HL-60/S4 treated with retinoic acid at 250 ng/mL for 4 days and 3 days (cell line): ENCODE data around the gene PHRF1.

Experiments
- in situ Hi-C: fragments of 300-500 bp; cut with MboI; formaldehyde crosslinking; loops from 2 replicates; pipeline ENCODE4 v1.7.0; 2022; ENCODE audit warnings: low sequenced_read_pairs

Gene PHRF1

DNA sequence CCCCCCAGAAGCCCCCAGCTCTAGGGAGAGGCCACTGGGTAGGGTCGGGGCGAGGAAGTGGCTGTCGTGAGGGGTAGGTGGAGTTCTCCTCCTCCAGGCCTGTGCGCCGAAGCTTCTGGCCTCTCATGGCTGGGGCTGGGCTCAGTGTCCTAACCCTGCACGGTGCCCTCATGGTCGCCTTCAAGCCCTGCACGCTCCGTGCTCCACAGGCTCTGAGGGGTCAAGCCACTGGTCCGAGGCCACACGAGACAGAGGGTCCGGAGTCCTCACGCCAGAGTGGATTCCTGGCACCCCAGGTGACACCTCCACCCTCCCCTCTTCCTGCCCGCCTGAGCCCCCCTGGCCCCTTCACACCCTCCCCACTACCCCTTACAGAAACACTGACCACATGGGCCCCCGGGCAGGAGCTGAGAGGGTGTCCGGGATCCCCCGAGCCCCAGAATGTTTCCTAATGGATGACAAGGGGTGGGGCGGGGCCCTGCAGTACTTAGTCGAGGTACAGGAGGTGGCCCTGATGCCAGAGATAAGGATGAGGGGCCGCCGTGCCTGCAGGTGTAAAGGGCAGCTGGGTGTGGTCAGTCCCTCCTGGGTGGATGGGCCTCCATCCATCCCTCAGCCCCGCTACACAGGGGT, 49.5 kb downstream of the PHRF1 start:
- in situ Hi-C loops: no loop called here

DNA sequence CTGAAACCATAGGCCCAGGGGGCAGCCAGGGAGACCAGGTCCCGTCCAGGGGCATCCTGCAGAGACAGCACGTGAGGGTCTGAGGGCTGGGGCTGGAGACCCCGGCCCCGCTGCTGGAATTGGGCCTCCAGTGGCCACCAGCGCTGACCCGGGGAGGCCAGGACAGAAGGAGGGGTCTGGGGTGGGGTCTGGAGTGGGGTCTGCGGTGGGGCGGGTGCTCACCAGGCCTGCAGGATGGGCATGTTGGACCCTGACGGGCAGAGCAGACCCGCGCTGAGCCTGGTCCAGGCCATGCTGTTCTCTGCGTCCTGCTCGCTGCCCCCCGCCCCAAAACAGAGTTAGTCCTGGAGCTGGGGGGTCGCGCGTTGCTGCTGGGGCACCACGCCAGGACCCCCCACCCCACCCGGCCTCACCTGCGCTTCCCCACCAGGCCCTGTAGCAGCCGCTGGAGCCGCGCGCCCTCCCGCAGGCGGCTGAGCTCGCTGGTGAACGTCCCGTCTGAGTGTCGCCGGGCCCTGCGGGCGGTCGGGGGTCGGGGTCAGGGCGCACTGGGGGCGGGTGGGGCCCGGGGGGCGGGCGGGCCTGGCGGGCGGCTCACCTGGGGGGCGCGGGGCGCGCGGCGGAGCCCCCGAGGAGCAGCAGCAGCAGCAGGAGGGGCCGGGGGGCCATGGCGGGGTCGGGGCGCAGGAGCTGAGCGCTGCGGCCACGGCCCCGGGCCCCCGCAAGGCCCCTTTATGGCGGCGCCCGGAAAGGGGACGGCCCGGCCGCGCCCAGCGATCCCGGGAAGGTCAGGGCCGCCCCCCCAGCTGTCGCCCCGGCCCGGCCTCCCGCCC, 50.4 kb downstream of the PHRF1 start, which contains the start of gene SCT:
Gene SCT (minus strand): TSS at position 707 of the 833 bp plus-strand sequence. CDS start 38 bp downstream, at position 669.
- in situ Hi-C loops: no loop called here

DNA sequence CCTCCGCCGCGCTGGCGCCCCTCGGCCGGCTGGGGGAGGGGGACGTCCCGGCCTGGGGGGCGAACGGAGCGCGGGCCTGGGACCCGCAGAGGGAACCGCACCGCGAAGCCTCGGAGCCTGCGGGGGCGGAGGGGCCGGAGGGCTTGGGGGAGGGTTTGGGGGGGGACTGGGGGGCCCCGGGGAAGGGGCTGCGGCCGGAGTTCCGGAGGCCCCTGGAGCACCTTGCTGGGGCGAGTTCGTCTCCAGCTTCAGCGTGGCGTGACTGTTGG, 51.0 kb downstream of the PHRF1 start:
- in situ Hi-C loops: no loop called here

DNA sequence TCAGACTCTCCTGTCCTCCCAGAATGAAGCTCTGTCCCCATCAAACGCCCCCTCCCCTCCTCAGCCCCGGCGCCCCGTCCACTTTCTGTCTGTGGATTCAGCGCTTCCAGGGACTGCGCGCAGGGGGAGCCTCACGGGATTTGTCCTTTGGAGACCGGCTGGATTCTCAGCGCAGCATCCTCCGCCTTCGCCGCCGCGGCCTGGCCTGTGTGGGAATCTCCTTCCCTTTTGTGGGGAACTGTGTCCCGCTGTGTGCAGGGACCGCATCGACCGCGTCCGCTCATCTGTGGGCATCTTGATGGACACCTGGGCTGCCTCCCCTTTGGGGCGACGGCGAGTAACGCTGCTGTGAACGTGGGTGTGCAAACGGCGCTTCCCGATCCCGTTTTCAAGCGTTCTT, 51.8 kb downstream of the PHRF1 start:
- in situ Hi-C loops: no loop called here

DNA sequence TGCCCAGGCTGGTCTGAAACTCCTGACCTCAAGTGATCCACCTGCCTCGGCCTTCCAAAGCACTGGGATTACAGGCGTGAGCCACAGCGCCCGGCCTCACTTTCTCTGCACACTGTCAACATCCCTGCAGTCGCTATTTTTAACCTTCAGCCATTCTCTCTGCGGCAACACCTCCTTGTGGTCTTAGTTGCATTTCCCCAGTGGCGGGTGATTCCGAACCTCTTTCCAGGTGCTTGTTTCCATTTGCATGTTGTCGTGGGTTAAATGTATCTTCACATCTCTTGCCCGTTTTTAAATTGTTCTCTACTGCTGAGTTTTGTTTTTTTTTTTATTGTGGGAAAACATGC, 52.9 kb downstream of the PHRF1 start:
- in situ Hi-C loops: no loop called here

DNA sequence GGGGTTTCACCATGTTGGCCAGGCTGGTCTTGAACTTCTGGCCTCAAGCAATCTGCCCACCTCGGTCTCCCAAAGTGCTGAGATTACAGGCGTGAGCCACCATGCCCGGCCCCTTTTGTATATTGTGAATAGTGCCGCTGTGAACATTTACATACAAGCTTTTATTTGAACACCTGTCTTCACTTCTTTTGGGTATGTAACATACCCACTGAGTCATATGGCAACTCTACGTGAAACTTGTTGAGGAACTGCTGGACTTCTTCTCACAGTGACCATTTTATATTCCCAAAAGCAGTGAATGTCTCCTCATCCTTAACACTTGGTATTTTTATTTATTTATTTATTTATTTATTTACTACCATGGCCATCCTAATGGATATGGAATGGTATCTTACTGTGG, 54.6 kb downstream of the PHRF1 start:
- in situ Hi-C loops: no loop called here

DNA sequence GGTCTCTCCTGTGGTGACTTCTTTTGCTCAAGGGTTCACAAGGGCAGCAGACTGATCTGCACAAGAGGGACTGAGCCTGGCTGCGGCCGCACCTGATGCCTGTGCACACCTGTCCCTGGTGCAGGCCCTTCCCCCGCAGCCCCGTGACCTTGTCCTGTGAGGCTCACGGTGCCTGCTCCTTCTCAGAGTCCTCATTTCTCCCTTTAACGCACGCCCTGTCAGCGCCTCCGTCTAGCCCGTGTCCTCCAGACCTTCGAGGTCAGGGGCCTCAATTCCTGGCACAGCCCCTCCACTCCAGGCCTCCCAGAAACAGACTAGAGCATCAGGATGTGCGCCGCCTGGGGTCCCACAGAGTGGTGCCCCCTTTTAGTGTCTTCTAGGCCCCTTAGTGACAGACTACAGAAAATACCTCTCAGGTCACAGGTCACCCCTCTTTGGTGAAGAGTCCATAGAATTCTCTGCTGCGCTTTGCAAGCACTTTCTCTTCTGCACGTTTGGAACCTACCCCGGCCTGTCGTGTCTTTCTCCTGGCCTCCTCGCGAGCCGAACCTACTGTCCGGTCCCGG, 59.8 kb downstream of the PHRF1 start:
- in situ Hi-C loops: no loop called here

DNA sequence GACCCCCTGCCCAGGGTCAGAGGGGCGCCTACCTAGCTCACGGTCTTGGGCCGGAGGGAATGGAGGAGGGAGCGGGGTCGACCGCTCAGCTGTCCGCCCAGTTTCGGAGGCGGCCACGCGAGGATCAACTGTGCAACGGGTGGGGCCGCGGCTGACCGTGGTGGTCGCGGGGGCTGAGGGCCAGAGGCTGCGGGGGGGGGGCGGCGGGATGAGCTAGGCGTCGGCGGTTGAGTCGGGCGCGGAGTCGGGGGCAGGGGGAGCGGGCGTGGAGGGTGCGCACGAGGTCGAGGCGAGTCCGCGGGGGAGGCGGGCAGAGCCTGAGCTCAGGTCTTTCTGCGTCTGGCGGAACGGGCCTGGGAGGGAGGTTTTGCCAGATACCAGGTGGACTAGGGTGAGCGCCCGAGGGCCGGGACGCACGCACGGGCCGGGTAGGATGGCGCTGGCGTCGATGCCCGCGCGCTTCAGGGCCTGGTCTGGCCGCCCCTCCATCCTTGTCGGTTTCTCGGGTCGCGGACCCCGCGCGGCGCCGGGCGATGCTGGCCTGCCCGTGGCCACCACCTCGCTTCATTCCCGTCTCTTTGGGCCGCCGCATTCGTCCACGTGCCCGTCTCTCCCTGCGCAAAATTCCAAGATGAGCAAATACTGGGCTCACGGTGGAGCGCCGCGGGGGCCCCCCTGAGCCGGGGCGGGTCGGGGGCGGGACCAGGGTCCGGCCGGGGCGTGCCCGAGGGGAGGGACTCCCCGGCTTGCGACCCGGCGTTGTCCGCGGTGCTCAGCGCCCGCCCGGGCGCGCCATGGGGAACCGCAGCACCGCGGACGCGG, 60.5 kb downstream of the PHRF1 start, which contains the start of gene DRD4:
Gene DRD4 (plus strand): TSS at position 759 of the 822 bp plus-strand sequence. CDS start 36 bp downstream, at position 795.
- in situ Hi-C loops: no loop called here

DNA sequence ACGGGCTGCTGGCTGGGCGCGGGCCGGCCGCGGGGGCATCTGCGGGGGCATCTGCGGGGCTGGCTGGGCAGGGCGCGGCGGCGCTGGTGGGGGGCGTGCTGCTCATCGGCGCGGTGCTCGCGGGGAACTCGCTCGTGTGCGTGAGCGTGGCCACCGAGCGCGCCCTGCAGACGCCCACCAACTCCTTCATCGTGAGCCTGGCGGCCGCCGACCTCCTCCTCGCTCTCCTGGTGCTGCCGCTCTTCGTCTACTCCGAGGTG, 61.0 kb downstream of the PHRF1 start:
- in situ Hi-C loops: no loop called here

DNA sequence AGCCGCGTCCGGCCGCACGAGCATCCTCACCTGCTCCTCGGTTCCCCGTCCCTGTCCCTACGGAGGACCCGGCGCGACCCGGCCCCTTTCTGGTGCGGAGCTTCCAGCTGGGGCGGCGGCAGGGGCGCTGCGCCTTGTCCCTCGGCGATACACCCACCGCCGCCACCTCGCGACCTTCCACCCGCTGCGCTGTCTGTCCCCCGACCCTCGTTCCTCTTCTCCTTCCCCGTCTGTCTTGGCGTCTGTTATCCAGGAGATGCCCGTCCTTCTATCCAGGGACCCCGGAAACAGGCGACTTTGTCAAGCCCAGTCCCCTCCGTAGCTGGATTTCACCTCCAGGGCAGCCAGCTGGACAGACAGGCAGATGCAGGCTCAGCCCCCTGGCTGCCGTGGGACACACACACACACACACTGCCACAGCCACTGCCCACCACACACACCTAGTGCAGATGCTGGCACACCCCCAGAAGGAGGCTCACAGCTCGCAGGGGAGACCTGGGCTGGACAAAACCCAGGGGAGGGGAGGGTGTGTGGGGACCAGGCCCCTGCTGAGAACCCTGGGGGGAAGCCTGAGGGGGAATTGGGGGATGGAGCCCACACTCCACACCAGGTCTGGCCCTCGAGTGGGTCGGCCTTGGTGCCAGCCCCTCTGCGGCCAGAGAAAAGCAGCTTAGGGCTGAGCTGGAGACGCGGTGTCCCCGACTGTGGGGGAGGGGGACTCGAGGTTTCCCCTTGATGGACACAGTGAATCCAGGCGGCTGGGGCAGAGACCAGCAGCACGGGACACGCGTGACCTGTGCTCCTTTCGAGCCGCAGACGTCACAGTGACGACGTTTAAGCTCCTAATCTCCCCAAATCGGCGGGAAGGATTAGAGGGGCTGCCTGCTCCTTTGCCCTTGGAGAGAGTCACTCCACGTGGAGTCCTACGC, 61.6 kb downstream of the PHRF1 start:
- in situ Hi-C loops: no loop called here

DNA sequence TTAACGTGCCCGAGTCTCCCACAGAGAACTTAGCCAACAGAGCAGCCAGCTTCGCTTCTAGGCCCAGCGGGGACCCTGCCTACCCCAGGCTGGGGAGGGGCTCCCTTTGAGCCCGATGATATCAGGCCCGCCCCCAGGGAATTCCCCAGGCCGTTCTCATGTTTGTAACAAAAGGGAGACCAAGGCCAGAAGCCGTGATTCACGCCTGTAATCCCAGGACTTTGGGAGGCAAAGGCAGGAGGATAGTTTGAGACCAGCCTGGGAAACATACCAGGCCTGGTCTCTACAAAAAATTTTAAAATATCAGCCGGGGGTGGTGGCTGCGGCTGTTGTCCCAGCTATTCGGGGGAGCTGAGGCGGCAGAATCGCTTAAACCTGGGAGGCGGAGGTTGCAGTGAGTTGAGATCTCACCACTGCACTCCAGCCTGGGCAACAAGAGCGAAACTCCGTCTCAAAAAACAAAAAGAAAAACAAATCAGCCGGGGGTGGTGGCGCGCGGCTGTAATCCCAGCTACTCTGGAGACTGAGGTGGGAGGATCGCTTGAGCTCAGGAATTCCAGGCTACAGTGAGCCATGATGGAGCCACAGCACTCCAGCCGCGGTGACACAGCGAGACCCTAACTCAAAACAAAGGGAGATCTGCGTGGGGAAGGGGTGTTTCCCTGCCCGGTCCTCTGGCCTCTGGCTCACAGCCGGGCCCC, 62.5 kb downstream of the PHRF1 start:
- in situ Hi-C loops: no loop called here

DNA sequence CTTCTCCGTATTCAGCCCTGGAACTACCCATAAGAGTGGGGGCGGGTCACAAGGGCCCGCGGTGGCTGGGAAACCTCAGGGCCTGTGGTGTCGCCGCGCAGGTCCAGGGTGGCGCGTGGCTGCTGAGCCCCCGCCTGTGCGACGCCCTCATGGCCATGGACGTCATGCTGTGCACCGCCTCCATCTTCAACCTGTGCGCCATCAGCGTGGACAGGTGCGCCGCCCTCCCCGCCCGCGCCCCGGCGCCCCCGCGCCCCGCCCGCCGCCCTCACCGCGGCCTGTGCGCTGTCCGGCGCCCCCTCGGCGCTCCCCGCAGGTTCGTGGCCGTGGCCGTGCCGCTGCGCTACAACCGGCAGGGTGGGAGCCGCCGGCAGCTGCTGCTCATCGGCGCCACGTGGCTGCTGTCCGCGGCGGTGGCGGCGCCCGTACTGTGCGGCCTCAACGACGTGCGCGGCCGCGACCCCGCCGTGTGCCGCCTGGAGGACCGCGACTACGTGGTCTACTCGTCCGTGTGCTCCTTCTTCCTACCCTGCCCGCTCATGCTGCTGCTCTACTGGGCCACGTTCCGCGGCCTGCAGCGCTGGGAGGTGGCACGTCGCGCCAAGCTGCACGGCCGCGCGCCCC, 63.2 kb downstream of the PHRF1 start:
- in situ Hi-C loops: no loop called here

DNA sequence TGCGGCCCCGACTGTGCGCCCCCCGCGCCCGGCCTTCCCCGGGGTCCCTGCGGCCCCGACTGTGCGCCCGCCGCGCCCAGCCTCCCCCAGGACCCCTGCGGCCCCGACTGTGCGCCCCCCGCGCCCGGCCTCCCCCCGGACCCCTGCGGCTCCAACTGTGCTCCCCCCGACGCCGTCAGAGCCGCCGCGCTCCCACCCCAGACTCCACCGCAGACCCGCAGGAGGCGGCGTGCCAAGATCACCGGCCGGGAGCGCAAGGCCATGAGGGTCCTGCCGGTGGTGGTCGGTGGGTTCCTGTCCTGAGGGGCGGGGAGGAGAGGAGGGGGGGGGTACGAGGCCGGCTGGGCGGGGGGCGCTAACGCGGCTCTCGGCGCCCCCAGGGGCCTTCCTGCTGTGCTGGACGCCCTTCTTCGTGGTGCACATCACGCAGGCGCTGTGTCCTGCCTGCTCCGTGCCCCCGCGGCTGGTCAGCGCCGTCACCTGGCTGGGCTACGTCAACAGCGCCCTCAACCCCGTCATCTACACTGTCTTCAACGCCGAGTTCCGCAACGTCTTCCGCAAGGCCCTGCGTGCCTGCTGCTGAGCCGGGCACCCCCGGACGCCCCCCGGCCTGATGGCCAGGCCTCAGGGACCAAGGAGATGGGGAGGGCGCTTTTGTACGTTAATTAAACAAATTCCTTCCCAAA, 63.9 kb downstream of the PHRF1 start:
- in situ Hi-C loops: no loop called here

DNA sequence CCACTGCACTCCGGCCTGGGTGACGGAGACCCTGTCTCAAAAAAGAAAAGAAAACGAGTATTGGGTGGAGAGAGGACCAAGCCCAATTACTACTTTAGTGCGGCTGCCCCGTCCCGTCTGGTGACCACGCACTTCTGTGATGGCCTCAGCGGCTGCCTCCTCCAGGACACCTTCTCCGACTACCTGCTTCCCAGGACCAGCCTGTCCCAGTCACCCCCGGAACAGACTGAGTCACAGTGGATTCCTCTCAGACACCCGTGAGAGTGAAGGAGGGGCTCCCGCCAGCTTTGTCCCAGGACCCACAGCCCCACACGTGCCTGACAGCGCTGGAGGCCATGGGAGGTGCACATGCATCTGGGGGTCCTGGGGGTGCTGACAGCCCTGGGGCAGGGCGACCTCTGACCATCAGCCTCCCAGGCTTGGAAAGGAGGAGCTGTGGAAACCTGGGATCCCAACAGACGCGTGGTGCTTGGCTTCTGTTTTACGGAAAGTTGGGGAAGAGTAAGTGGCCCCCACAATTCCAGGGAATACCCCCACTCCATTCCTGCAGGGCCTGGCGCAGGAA, 65.6 kb downstream of the PHRF1 start:
- in situ Hi-C loops: no loop called here

DNA sequence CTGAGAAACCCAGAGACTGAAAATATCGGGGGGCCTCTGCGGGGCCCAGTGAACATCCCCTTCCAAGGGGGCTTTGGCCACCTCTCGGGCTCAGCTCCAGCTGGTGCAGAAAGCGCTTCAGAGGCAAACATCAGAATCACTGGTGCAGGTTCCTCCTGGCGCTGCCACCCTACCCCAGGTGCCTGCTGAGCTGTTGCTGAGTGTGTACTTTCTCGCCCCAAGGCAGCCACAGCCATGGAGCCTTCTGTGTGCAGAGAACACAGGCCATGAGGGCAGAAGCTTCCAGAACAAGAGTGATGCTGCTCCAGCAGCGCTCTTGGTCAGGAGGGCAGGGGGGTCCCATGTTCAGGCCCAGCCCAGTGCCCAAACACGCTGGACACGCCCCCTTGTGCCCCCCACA, 67.1 kb downstream of the PHRF1 start:
- in situ Hi-C loops: no loop called here

DNA sequence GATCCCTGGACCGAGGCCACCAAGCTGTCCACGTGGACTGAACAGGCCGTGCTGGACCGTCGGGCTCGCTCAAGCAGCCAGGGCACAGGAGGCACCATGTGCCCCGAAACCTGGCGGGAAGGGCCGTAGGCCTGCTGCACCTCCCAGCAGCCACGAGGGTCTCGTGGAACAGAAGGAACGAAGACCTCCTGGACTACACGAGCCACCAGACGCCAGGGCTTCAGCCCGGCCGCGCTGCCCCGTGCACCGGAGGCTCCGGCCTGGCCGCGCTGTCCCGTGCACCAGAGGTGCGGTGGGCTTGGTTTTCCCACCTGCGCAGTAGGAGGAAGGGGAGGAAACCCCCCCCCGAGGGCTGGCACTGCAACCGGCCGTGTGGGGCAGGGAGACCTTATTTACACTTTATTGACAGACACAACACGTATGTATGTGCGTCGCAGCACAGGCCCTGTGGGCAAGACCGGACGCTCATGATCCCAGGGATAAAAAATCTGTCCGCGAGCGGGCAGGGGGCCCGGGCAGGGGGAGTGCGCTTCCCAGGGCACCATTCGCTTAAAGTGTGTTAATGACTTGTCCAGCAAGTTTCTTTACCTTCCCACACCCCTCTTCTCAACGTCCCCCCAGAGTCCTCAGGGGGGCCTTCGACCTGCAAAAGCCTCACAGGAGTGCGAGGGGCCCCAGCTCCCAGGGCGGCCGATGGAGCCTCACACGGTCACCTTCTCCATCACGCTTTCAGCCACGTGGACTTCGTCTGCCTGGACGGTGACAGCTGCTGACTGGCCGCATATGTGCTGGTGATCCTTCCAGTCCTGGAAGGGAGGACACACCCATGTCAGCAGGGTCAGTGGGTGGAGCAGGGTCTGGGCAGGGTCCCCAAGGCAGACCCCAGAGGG, 67.8 kb downstream of the PHRF1 start:
- in situ Hi-C loops: no loop called here

DNA sequence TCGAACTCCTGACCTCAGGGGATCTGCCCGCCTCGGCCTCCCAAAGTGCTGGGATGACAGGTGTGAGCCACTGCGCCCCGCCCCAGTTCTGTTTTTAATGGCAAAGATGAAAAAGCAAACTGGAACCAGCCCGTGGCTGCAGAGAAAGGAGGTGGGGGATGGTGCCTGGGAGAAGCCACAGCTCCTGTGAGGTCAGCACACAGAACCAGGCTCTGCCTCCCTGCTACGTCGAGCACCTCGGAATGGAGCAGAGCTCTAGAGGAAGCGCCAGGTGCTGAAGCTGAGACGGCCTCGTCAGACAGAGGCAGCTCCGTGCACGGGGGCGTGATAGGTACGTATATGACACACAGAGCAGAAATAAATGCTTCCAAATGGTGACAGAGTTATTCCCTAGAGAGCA, 69.3 kb downstream of the PHRF1 start:
- in situ Hi-C loops: no loop called here

DNA sequence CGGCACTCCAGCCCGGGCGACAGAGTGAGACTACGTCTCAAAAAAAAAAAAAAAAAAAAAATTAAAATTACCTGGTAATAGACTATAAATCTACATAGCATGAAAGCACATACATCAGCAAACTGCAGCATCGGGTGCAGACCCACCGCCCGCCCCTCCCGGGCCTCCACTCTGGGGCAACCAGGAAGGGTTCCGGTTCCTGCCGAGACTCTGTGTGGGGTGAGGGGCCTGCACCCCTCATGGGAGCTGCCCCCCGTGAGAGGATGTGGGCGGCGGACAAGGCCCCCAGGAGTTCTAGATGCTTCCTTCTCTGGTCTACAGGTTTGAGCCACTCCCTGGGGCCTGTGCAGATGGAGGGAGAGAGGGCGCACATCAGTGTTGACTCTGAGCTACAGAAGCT, 69.9 kb downstream of the PHRF1 start:
- in situ Hi-C loops: no loop called here
